IPS-15b (cell line): ENCODE measurements around the gene OR1I1.

Experiments used
- H3K27me3 ChIP-seq: one replicate; pipeline ENCODE4 v1.6.1; 2013; ENCODE audit warnings: low read length; ENCODE audit not compliant: control insufficient read depth, insufficient read depth
- H3K36me3 ChIP-seq: one replicate; pipeline ENCODE4 v1.6.1; 2013; ENCODE audit warnings: low read length; ENCODE audit not compliant: control insufficient read depth, insufficient read depth
- H3K4me1 ChIP-seq: one replicate; pipeline ENCODE4 v1.6.1; 2013; ENCODE audit warnings: mild to moderate bottlenecking, low read length; ENCODE audit not compliant: control insufficient read depth, insufficient read depth
- H3K4me3 ChIP-seq: one replicate; pipeline ENCODE4 v1.5.1; 2013; ENCODE audit warnings: low read depth, low read length
- H3K9ac ChIP-seq: one replicate; pipeline ENCODE4 v1.6.1; 2013; ENCODE audit warnings: low read depth, mild to moderate bottlenecking, low read length
- H3K9me3 ChIP-seq: one replicate; pipeline ENCODE4 v1.6.1; 2013; ENCODE audit warnings: mild to moderate bottlenecking, low read length; ENCODE audit not compliant: control insufficient read depth, insufficient read depth

Gene OR1I1

GRCh38 chr19:15123031-15123890 lies 41.2 kb downstream of the OR1I1 start:
- Histone ChIP-seq H3K4me3 (no peak overlapping the region), H3K9ac (no peak overlapping the region), H3K4me1 (peaks cover 6% of the 10 kb centered on the region), H3K27me3 (no peaks in the 10 kb centered on the region), H3K36me3 (peaks cover 32% of the 10 kb centered on the region), H3K9me3 (no peaks in the 10 kb centered on the region)

- Histone ChIP-seq H3K27me3 (no peaks in the 10 kb centered on the region), H3K9me3 (no peaks in the 10 kb centered on the region), H3K36me3 (peaks cover 26% of the 10 kb centered on the region), H3K4me3 (peak overlapping the region; percentile 88), H3K4me1 (peaks cover 6% of the 10 kb centered on the region), H3K9ac (peak overlapping the region; percentile 37)
Observed at GRCh38 chr19:15123900-15124299, 41.9 kb downstream of the OR1I1 start.

- Histone ChIP-seq H3K36me3 (peaks cover 18% of the 10 kb centered on the region), H3K4me3 (peak overlapping the region; percentile 88), H3K9me3 (no peaks in the 10 kb centered on the region), H3K4me1 (peaks cover 6% of the 10 kb centered on the region), H3K9ac (peak overlapping the region; percentile 89), H3K27me3 (no peaks in the 10 kb centered on the region)
Observed at GRCh38 chr19:15124572-15125231, 42.7 kb downstream of the OR1I1 start.

GRCh38 chr19:15125232-15126067 lies 43.4 kb downstream of the OR1I1 start:
- peaks cover 6% of the 10 kb centered on the region for H3K4me1 ChIP-seq

GRCh38 chr19:15126131-15126910 lies 44.3 kb downstream of the OR1I1 start:
- no peak overlapping the region for H3K9ac ChIP-seq
- H3K4me1 ChIP-seq = peaks cover 6% of the 10 kb centered on the region

More at GRCh38 chr19:15125232-15126067, 43.4 kb downstream of the OR1I1 start:
- H3K9me3 ChIP-seq = no peaks in the 10 kb centered on the region
- peaks cover 11% of the 10 kb centered on the region for H3K36me3 ChIP-seq
- H3K4me3 ChIP-seq = peak overlapping the region; percentile 88
- peak overlapping the region; percentile 89 for H3K9ac ChIP-seq
- H3K27me3 ChIP-seq = no peaks in the 10 kb centered on the region

GRCh38 chr19:15128162-15128770 lies 46.3 kb downstream of the OR1I1 start:
- H3K27me3 ChIP-seq = no peaks in the 10 kb centered on the region
- H3K4me3 ChIP-seq = no peak overlapping the region
- no peak overlapping the region for H3K9ac ChIP-seq
- no peaks in the 10 kb centered on the region for H3K9me3 ChIP-seq
- peaks cover 3% of the 10 kb centered on the region for H3K36me3 ChIP-seq
- peaks cover 6% of the 10 kb centered on the region for H3K4me1 ChIP-seq

More at GRCh38 chr19:15126131-15126910, 44.3 kb downstream of the OR1I1 start:
- H3K4me3 ChIP-seq = peak overlapping the region; percentile 42
- H3K36me3 ChIP-seq = peaks cover 9% of the 10 kb centered on the region
- no peaks in the 10 kb centered on the region for H3K9me3 ChIP-seq
- H3K27me3 ChIP-seq = no peaks in the 10 kb centered on the region

- no peak overlapping the region for H3K4me3 ChIP-seq
- H3K9ac ChIP-seq = no peak overlapping the region
- H3K36me3 ChIP-seq = no peaks in the 10 kb centered on the region
- H3K27me3 ChIP-seq = no peaks in the 10 kb centered on the region
- H3K9me3 ChIP-seq = no peaks in the 10 kb centered on the region
- peaks cover 3% of the 10 kb centered on the region for H3K4me1 ChIP-seq
Observed at GRCh38 chr19:15129856-15130585, 48.0 kb downstream of the OR1I1 start.

- H3K36me3 ChIP-seq = no peaks in the 10 kb centered on the region
- no peaks in the 10 kb centered on the region for H3K27me3 ChIP-seq
- H3K4me3 ChIP-seq = no peak overlapping the region
- H3K9ac ChIP-seq = no peak overlapping the region
- no peaks in the 10 kb centered on the region for H3K4me1 ChIP-seq
- no peaks in the 10 kb centered on the region for H3K9me3 ChIP-seq
Observed at GRCh38 chr19:15136234-15136954, 54.4 kb downstream of the OR1I1 start.

- H3K9ac ChIP-seq = no peak overlapping the region
- no peaks in the 10 kb centered on the region for H3K9me3 ChIP-seq
- H3K36me3 ChIP-seq = no peaks in the 10 kb centered on the region
- H3K4me1 ChIP-seq = no peaks in the 10 kb centered on the region
- H3K4me3 ChIP-seq = no peak overlapping the region
- H3K27me3 ChIP-seq = no peaks in the 10 kb centered on the region
Observed at GRCh38 chr19:15137777-15138176, 55.8 kb downstream of the OR1I1 start.

- Histone ChIP-seq H3K36me3 (no peaks in the 10 kb centered on the region), H3K4me1 (no peaks in the 10 kb centered on the region), H3K27me3 (no peaks in the 10 kb centered on the region), H3K9ac (no peak overlapping the region), H3K4me3 (no peak overlapping the region), H3K9me3 (no peaks in the 10 kb centered on the region)
Observed at GRCh38 chr19:15138427-15138826, 56.4 kb downstream of the OR1I1 start.
